GM13977 (cell line): ENCODE measurements around the gene SULT1A3.
"Not testable (repeated sequence)": the region's sequence is repeated elsewhere in the genome, so short reads cannot be mapped to it uniquely, and the experiment has no call there.

Experiments used
- DNase-seq: peaks from one replicate; pipeline ENCODE4 v3.0.0; 2012; ENCODE audit warnings: low spot score
- in situ Hi-C: fragments of 300-500 bp; cut with MboI; formaldehyde crosslinking; loops from one replicate; pipeline ENCODE4 v1.12.0; 2022; ENCODE audit warnings: low sequenced_read_pairs, low pct_unique_long_range_greater_than_20kb, mixed read lengths, inconsistent platforms; ENCODE audit not compliant: unreplicated experiment
- TF ChIP-seq, protein P1 (sequence below): IDR thresholded peaks from 2 replicates; pipeline ENCODE4 v1.5.1; 2012; ENCODE audit warnings: mild to moderate bottlenecking, control low read depth; ENCODE audit not compliant: insufficient read depth; ENCODE audit errors: extremely low read depth, missing control alignments

SULT1A3 gene

GRCh38 chr16:30199049-30199448 is at the start of gene SULT1A3:
Gene SULT1A3, plus strand, starts transcription at chr16:30199255. Its CDS starts 1,474 bp downstream, at chr16:30200729.
- DNase-seq, in situ Hi-C loops: not testable (repeated sequence)

DNA sequence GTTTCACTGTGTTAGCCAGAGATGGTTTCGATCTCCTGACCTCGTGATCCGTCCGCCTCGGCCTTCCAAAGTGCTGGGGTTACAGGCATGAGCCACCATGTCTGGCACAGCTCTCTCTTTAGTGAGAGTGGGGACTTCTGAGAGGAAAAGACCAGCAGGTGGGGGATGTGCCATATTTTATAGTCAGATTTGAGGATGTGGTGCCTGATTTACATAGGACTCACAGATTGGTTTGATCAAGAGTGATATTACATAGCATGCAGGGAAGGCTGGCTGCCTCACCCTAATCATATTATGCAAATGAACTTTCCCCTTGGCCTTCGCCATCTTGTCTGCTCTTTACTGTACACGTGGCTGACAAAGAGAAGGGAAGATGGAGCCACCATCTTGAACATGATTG is 48.0 kb upstream of the SULT1A3 start:
- in situ Hi-C loops = no loop called here
- TF ChIP-seq, protein P1, sequence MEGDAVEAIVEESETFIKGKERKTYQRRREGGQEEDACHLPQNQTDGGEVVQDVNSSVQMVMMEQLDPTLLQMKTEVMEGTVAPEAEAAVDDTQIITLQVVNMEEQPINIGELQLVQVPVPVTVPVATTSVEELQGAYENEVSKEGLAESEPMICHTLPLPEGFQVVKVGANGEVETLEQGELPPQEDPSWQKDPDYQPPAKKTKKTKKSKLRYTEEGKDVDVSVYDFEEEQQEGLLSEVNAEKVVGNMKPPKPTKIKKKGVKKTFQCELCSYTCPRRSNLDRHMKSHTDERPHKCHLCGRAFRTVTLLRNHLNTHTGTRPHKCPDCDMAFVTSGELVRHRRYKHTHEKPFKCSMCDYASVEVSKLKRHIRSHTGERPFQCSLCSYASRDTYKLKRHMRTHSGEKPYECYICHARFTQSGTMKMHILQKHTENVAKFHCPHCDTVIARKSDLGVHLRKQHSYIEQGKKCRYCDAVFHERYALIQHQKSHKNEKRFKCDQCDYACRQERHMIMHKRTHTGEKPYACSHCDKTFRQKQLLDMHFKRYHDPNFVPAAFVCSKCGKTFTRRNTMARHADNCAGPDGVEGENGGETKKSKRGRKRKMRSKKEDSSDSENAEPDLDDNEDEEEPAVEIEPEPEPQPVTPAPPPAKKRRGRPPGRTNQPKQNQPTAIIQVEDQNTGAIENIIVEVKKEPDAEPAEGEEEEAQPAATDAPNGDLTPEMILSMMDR = no peak
- DNase-seq = no peak

GRCh38 chr16:30152517-30152916 is 46.5 kb upstream of the SULT1A3 start:
- in situ Hi-C loops = no loop called here
- TF ChIP-seq, protein P1 = no peak
- no peak for DNase-seq

- TF ChIP-seq, protein P1 = no peak
- in situ Hi-C loops = no loop called here
- DNase-seq = no peak
These were observed 43.9 kb upstream of the SULT1A3 start for GRCh38 chr16:30155188-30155587.

DNA sequence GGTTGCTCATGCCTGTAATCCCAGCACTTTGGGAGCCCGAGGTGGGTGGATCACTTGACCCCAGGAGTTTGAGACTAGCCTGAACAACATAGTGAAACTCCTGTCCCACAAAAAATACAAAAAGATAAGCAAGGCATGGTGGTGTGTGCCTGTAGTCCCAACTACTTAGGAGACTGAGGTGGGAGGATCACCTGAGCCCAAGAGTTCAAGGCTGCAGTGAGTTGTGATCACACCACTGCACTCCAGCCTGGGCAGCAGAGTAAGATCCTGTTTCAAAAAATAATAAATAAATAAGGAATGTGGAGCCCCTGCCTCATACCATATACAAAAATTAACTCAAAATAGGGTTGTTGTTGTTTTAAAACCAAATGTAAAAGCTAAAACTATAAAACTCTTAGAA is 41.8 kb upstream of the SULT1A3 start:
- TF ChIP-seq, protein P1 = no peak
- in situ Hi-C loops = no loop called here
- DNase-seq = no peak

GRCh38 chr16:30163538-30163937 is 35.5 kb upstream of the SULT1A3 start:
- TF ChIP-seq, protein P1 = no peak
- no peak for DNase-seq
- in situ Hi-C loops = no loop called here

DNA sequence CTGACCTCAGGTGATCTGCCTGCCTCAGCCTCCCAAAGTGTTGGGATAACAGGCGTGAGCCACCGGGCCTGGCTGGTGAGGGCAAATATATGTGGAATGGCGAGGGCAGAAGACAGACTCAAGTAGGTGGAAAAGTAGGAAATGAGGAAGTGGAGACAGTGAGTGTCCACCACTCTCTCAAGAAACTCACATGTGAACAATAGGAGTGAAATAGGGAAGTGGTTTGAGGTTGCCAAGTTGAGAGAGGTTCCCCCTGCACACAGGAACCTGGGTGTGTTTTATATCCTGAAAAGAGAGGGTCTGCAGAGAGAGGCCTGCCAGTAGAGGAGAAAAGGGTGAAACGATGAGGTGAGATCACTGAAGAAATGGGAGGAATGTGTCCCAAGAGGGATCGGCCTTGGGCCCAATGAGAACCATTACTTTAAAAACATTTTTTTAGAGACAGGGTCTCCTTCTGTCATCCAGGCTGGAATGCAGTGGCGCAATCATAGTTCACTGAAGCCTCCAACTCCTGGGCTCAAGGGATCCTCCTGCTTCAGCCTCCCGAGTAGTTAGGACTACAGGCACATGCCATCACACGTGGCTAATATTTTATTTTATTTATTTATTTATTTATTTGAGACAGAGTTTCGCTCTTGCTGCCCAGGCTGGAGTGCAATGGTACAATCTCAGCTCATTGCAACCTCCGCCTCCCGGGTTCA is 32.7 kb upstream of the SULT1A3 start:
- peak; percentile 81 for DNase-seq
- TF ChIP-seq, protein P1 = no peak
- in situ Hi-C loops = no loop called here

- DNase-seq, in situ Hi-C loops: not testable (repeated sequence)
These were observed 30.3 kb upstream of the SULT1A3 start for GRCh38 chr16:30168746-30169145.

DNA sequence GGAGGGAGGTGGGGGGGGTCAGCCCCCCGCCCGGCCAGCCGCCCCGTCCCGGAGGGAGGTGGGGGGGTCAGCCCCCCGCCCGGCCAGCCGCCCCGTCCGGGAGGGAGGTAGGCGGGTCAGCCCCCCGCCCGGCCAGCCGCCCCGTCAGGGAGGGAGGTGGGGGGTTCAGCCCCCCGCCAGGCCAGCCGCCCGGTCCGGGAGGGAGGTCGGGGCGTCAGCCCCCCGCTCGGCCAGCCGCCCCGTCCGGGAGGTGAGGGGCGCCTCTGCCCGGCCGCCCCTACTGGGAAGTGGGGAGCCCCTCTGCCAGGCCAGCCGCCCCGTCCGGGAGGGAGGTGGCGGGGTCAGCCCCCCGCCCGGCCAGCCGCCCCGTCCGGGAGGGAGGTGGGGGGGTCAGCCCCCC is 29.6 kb upstream of the SULT1A3 start:
- DNase-seq, in situ Hi-C loops: not testable (repeated sequence)

GRCh38 chr16:30170145-30170544 is 28.9 kb upstream of the SULT1A3 start:
- in situ Hi-C loops, DNase-seq: not testable (repeated sequence)
